ENCODE data around the gene E2F7.

The E2F7 gene

DNA sequence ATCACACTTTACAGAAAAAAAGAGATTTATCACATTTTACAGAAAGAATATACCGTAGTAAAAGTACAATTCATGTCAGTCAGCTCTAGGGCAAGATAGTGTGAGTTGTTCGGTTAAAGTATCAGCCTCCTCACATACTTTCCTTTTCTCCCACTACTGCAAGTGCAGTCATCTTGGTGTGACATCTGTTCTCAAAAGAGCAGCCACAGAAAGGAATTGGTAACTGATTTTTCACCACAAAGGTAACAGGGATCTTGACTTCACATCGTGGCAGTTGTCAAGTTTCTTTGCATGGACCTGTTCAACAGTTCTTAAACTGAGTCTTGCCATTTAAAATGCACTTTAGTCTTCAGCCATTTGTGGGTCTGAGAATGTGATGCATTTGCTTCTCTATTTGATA is 5.0 kb upstream of the E2F7 start:
- H3K79me2 ChIP-seq (ENCODE audit: low read length): no peaks in the 10 kb centered on the region
- 0 out of 2 replicates have a peak overlapping the region, but pooled peaks have one; percentile 1 for H3K4me2 ChIP-seq (ENCODE audit: low read length)
- H3K36me3 ChIP-seq (replicated peaks; ENCODE audit: low read depth, low read length): no peaks in the 10 kb centered on the region
- H3K4me1 ChIP-seq (ENCODE audit: low read length): peaks cover 4% of the 10 kb centered on the region
- no peak overlapping the region for H3K9ac ChIP-seq (ENCODE audit: low read length)
- no peaks in the 10 kb centered on the region for H3K9me3 ChIP-seq (ENCODE audit: insufficient read depth, low read length)
- no peak overlapping the region for H2AFZ ChIP-seq (ENCODE audit: low read depth, low read length)
- no peaks in the 10 kb centered on the region for H4K20me1 ChIP-seq (ENCODE audit: insufficient read depth, low read length)
- H3K27me3 ChIP-seq (ENCODE audit: low read depth, low read length): 0 out of 2 replicates have a peak, but pooled peaks cover 3% of the 10 kb centered on the region
- no peak overlapping the region for H3K4me3 ChIP-seq (ENCODE audit: low read length)
- TF ChIP-seq CTCF (IDR thresholded peaks at IDR 0.05; ENCODE audit: low read depth, low read length) (no peak), EZH2phosphoT487 (IDR thresholded peaks at IDR 0.05; ENCODE audit: low read depth) (no peak)
- H3K27ac ChIP-seq (ENCODE audit: low read length): no peak overlapping the region

- Histone ChIP-seq H3K4me3 (ENCODE audit: low read length) (peak overlapping the region; percentile 88), H2AFZ (ENCODE audit: low read depth, low read length) (peak overlapping the region; percentile 90), H4K20me1 (ENCODE audit: insufficient read depth, low read length) (peaks cover 3% of the 10 kb centered on the region; the same call in 1 of the 2 replicates), H3K9me3 (ENCODE audit: insufficient read depth, low read length) (no peaks in the 10 kb centered on the region), H3K9ac (ENCODE audit: low read length) (peak overlapping the region; percentile 73), H3K79me2 (ENCODE audit: low read length) (no peaks in the 10 kb centered on the region), H3K27me3 (ENCODE audit: low read depth, low read length) (peaks cover 11% of the 10 kb centered on the region), H3K27ac (ENCODE audit: low read length) (no peak overlapping the region), H3K4me1 (ENCODE audit: low read length) (peaks cover 26% of the 10 kb centered on the region), H3K36me3 (replicated peaks; ENCODE audit: low read depth, low read length) (peaks cover 9% of the 10 kb centered on the region), H3K4me2 (ENCODE audit: low read length) (peak overlapping the region; percentile 99)
- no peak for TF ChIP-seq CTCF (IDR thresholded peaks at IDR 0.05; ENCODE audit: low read depth, low read length)
- no peak for TF ChIP-seq EZH2phosphoT487 (IDR thresholded peaks at IDR 0.05; ENCODE audit: low read depth)
These were observed 441 bp downstream of the E2F7 start for GRCh38 chr12:77064896-77065360.

GRCh38 chr12:77062846-77063461 is 2.4 kb downstream of the E2F7 start:
- H3K4me3 ChIP-seq (ENCODE audit: low read length): no peak overlapping the region
- peaks cover 33% of the 10 kb centered on the region for H3K4me1 ChIP-seq (ENCODE audit: low read length)
- no peaks in the 10 kb centered on the region for H3K79me2 ChIP-seq (ENCODE audit: low read length)
- no peak overlapping the region for H3K4me2 ChIP-seq (ENCODE audit: low read length)
- no peak overlapping the region for H3K9ac ChIP-seq (ENCODE audit: low read length)
- H3K9me3 ChIP-seq (ENCODE audit: insufficient read depth, low read length): no peaks in the 10 kb centered on the region
- peaks cover 13% of the 10 kb centered on the region for H3K36me3 ChIP-seq (replicated peaks; ENCODE audit: low read depth, low read length)
- no peak overlapping the region for H3K27ac ChIP-seq (ENCODE audit: low read length)
- TF ChIP-seq CTCF (IDR thresholded peaks at IDR 0.05; ENCODE audit: low read depth, low read length) (no peak), EZH2phosphoT487 (IDR thresholded peaks at IDR 0.05; ENCODE audit: low read depth) (no peak)
- H2AFZ ChIP-seq (ENCODE audit: low read depth, low read length): no peak overlapping the region
- peaks cover 4% of the 10 kb centered on the region; the same call in 1 of the 2 replicates for H4K20me1 ChIP-seq (ENCODE audit: insufficient read depth, low read length)
- H3K27me3 ChIP-seq (ENCODE audit: low read depth, low read length): peaks cover 9% of the 10 kb centered on the region

DNA sequence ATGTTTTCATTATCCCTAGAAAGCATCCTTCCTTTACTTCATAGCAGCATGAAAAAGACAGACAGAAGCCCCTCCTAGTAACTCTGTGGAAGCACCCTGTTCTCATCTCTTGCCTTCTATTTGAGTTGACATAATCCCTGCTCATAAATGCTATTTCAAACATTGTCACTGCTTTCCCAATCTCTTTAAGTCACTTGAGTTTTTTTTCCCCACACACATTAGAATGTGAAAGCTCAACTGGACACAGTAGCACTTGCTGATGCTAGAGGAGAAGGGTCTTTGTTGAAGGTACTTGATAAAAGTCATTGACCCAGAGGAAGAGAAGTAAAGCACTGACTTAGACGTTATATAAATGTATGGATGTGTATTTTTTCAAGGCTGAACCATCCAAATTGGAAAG is 3.0 kb downstream of the E2F7 start:
- Histone ChIP-seq H3K27me3 (ENCODE audit: low read depth, low read length) (peaks cover 9% of the 10 kb centered on the region), H3K79me2 (ENCODE audit: low read length) (no peaks in the 10 kb centered on the region), H3K9me3 (ENCODE audit: insufficient read depth, low read length) (no peaks in the 10 kb centered on the region), H3K27ac (ENCODE audit: low read length) (no peak overlapping the region), H4K20me1 (ENCODE audit: insufficient read depth, low read length) (peaks cover 4% of the 10 kb centered on the region; the same call in 1 of the 2 replicates), H3K4me3 (ENCODE audit: low read length) (no peak overlapping the region), H3K36me3 (replicated peaks; ENCODE audit: low read depth, low read length) (peaks cover 13% of the 10 kb centered on the region), H3K4me1 (ENCODE audit: low read length) (peaks cover 33% of the 10 kb centered on the region), H3K9ac (ENCODE audit: low read length) (no peak overlapping the region), H2AFZ (ENCODE audit: low read depth, low read length) (no peak overlapping the region), H3K4me2 (ENCODE audit: low read length) (no peak overlapping the region)
- TF ChIP-seq EZH2phosphoT487 (IDR thresholded peaks at IDR 0.05; ENCODE audit: low read depth) (no peak), CTCF (IDR thresholded peaks at IDR 0.05; ENCODE audit: low read depth, low read length) (no peak)

Data from OCI-LY3 (cell line).